ENCODE data around the gene USP11. TPM values are rescaled to one million over a fixed set of nuclear protein-coding genes. Genes with fewer than 3 reads are reported as not detected.
A peak's percentile ranks its signal among the peaks of the same experiment; 100 is the strongest.

Gene USP11
- total and polyA plus RNA-seq, 8 donors, result 36.2 to 126 (median 113) TPM

GRCh38 chrX:47226071-47226470 lies 6.7 kb upstream of the USP11 start:
- no peak overlapping the region for H3K4me3 ChIP-seq
- intact Hi-C loops (cut with DNase I), result no loop called here
- DNase-seq (peak in 1 of 4 donors; percentile 16), ATAC-seq (no peak)
- H3K27me3 ChIP-seq, result no peaks in the 10 kb centered on the region
- peaks cover 0 to 4% of the 10 kb centered on the region in 2 donors for H3K4me1 ChIP-seq
- peaks cover 0 to 60% of the 10 kb centered on the region in 2 donors for H3K36me3 ChIP-seq
- no peaks in the 10 kb centered on the region for H3K9me3 ChIP-seq
- TF ChIP-seq CTCF (IDR thresholded peaks at IDR 0.05), result no peak
- H3K27ac ChIP-seq, result no peak overlapping the region

- Histone ChIP-seq H3K4me1 (no peaks in the 10 kb centered on the region), H3K27me3 (no peaks in the 10 kb centered on the region), H3K36me3 (peaks cover 0 to 60% of the 10 kb centered on the region in 2 donors), H3K27ac (no peak overlapping the region), H3K4me3 (no peak overlapping the region), H3K9me3 (no peaks in the 10 kb centered on the region)
- ATAC-seq (no peak), DNase-seq (peak in 1 of 4 donors; percentile 19)
- TF ChIP-seq CTCF (IDR thresholded peaks at IDR 0.05), result no peak
- intact Hi-C loops (cut with DNase I), result no loop called here
Measured at GRCh38 chrX:47226531-47227333, 6.1 kb upstream of the USP11 start.

GRCh38 chrX:47227334-47227583 lies 5.5 kb upstream of the USP11 start:
- H3K36me3 ChIP-seq, result peaks cover 0 to 60% of the 10 kb centered on the region in 2 donors

GRCh38 chrX:47228550-47229270 lies 4.1 kb upstream of the USP11 start:
- intact Hi-C loops (cut with DNase I), result no loop called here

More at GRCh38 chrX:47227334-47227583, 5.5 kb upstream of the USP11 start:
- Histone ChIP-seq H3K4me1 (no peaks in the 10 kb centered on the region), H3K27me3 (no peaks in the 10 kb centered on the region), H3K27ac (no peak overlapping the region), H3K9me3 (no peaks in the 10 kb centered on the region), H3K4me3 (no peak overlapping the region)
- ATAC-seq (no peak), DNase-seq (no peak)
- intact Hi-C loops (cut with DNase I), result no loop called here
- TF ChIP-seq CTCF (IDR thresholded peaks at IDR 0.05), result no peak

More at GRCh38 chrX:47228550-47229270, 4.1 kb upstream of the USP11 start:
- Histone ChIP-seq H3K36me3 (peaks cover 0 to 52% of the 10 kb centered on the region in 2 donors), H3K4me1 (no peaks in the 10 kb centered on the region), H3K4me3 (no peak overlapping the region), H3K27ac (no peak overlapping the region), H3K27me3 (no peaks in the 10 kb centered on the region), H3K9me3 (no peaks in the 10 kb centered on the region)
- no peak for ATAC-seq
- DNase-seq, result no peak
- no peak for TF ChIP-seq CTCF (IDR thresholded peaks at IDR 0.05)
